C4-2B (cell line): ENCODE results near the gene MEIOC.

ENCODE experiments used
- ZFX ChIP-seq: fragments of 450-650 bp; IDR thresholded peaks from 2 replicates; pipeline ENCODE4 v1.6.1; 2017
- TF ChIP-seq, protein P1 (sequence below): fragments of 450-650 bp; conservative IDR thresholded peaks from 2 replicates; pipeline ENCODE4 v1.5.1; 2017; ENCODE audit warnings: mild to moderate bottlenecking

DNA sequence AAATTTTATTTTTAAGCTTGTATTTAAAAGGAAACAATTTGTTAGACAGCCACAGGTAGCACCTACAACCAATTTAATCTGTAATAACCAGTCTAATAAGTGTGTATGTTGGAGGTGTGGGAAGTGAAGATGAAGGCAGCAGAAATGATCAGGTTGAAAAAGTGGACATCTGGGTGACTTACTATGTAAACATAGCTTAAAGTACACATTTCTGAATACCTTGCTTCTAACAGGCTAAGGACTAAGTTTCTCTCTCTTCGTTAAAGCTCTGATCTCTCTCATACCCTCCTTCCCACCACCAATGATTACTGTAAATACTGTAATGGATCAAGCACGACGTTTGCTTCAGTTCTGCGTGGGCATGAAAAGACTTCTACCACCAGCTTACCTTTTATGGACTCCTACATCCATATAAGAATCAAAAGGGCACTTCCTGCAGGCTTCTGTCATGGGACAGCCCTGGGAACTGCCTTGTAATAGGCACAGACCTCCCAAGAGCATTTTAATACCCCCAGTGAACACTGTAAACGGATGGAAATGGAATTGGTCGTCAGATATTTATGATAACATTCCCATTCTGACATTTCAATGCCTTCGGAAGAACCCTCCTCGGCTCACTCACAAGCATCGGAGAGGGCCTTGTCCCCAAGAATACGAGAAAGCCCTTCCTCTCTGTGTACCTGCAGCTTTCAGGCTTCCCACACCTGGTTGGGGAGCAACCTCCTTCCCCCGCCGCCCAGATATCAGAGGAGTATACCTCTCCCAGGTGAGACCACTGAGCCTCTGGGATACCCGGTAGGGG, 32.6 kb downstream of the MEIOC start:
- TF ChIP-seq, protein P1, sequence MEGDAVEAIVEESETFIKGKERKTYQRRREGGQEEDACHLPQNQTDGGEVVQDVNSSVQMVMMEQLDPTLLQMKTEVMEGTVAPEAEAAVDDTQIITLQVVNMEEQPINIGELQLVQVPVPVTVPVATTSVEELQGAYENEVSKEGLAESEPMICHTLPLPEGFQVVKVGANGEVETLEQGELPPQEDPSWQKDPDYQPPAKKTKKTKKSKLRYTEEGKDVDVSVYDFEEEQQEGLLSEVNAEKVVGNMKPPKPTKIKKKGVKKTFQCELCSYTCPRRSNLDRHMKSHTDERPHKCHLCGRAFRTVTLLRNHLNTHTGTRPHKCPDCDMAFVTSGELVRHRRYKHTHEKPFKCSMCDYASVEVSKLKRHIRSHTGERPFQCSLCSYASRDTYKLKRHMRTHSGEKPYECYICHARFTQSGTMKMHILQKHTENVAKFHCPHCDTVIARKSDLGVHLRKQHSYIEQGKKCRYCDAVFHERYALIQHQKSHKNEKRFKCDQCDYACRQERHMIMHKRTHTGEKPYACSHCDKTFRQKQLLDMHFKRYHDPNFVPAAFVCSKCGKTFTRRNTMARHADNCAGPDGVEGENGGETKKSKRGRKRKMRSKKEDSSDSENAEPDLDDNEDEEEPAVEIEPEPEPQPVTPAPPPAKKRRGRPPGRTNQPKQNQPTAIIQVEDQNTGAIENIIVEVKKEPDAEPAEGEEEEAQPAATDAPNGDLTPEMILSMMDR, result no peak
- no peak for TF ChIP-seq ZFX
